Body of pancreas (tissue), 4 donors: ENCODE results near the gene CCDC63.

ENCODE experiments used
- CTCF ChIP-seq, 7 experiments: fragments of 450-650 bp in 4 of 7; fragments of 200-600 bp in 3 of 7; sonication (generic) in 3 of 7; IDR thresholded peaks; one replicate each; pipeline ENCODE4 v1.5.1; 2016 to 2019; ENCODE audit warnings: antibody characterized with exemption in 7 of 7
- POLR2A ChIP-seq, 3 donors: fragments of 450-650 bp; IDR thresholded peaks; one replicate each; pipeline ENCODE4 v1.6.1; 2016; ENCODE audit warnings: antibody characterized with exemption in 3 of 3, mild to moderate bottlenecking in 2 of 3

GRCh38 chr12:110883251-110883650 lies 36.5 kb downstream of the CCDC63 start:
- TF ChIP-seq POLR2A (IDR thresholded peaks at IDR 0.05): no peak
- TF ChIP-seq CTCF (IDR thresholded peaks at IDR 0.05): no peak
